ENCODE results near the gene CTNND1. TPM values are rescaled to one million over a fixed set of nuclear protein-coding genes. Genes with fewer than 3 reads are reported as not detected.
"Not testable (repeated sequence)": the region's sequence is repeated elsewhere in the genome, so short reads cannot be mapped to it uniquely, and the experiment has no call there.

The CTNND1 gene
- total and polyA plus RNA-seq, 2 donors from 2014 or later = 52.7 to 272 TPM

- Histone ChIP-seq H3K4me1 (ENCODE audit: control insufficient read depth in 2 of 3, insufficient read depth in 2 of 3, low read depth in 1 of 3, low read length in 3 of 3) (peaks cover 0 to 17% (median 4%) of the 10 kb centered on the region in 3 donors), H3K4me3 (ENCODE audit: low read length in 3 of 3) (peak overlapping the region in 2 of 3 donors; percentile 83 to 99), H3K27ac (ENCODE audit: low read depth in 2 of 2, low read length in 2 of 2) (no peak overlapping the region), H3K27me3 (ENCODE audit: control insufficient read depth, insufficient read depth, low read length) (no peaks in the 10 kb centered on the region), H3K9me3 (ENCODE audit: control insufficient read depth in 2 of 3, insufficient read depth in 1 of 3, low read length in 3 of 3) (no peaks in the 10 kb centered on the region), H3K9ac (ENCODE audit: low read length in 3 of 3) (peak overlapping the region in 1 of 3 donors; percentile 95), H3K36me3 (ENCODE audit: control insufficient read depth in 2 of 3, insufficient read depth in 3 of 3, low read length in 3 of 3) (no peaks in the 10 kb centered on the region)
- FAIRE-seq (no peak), DNase-seq (no peak)
- TF ChIP-seq CTCF (IDR thresholded peaks at IDR 0.05; ENCODE audit: borderline replicate concordance, extremely low read depth, insufficient read depth) = no peak
- intact Hi-C loops (cut with DNase I) = no loop called here
Measured at GRCh38 chr11:57713835-57714234, 47.8 kb upstream of the CTNND1 start.

GRCh38 chr11:57716726-57717125, 44.9 kb upstream of the CTNND1 start:
- DNase-seq; FAIRE-seq; H3K4me3 ChIP-seq (ENCODE audit: low read length in 3 of 3); H3K9ac ChIP-seq (ENCODE audit: low read length in 3 of 3); H3K27me3 ChIP-seq (ENCODE audit: control insufficient read depth, insufficient read depth, low read length); intact Hi-C loops (cut with DNase I); H3K36me3 ChIP-seq (ENCODE audit: control insufficient read depth in 2 of 3, insufficient read depth in 3 of 3, low read length in 3 of 3); H3K27ac ChIP-seq (ENCODE audit: low read depth in 2 of 2, low read length in 2 of 2); H3K9me3 ChIP-seq (ENCODE audit: control insufficient read depth in 2 of 3, insufficient read depth in 1 of 3, low read length in 3 of 3); H3K4me1 ChIP-seq (ENCODE audit: control insufficient read depth in 2 of 3, insufficient read depth in 2 of 3, low read depth in 1 of 3, low read length in 3 of 3): not testable (repeated sequence)

- H3K4me1 ChIP-seq (ENCODE audit: control insufficient read depth in 2 of 3, insufficient read depth in 2 of 3, low read depth in 1 of 3, low read length in 3 of 3) = no peaks in the 10 kb centered on the region
Measured at GRCh38 chr11:57727185-57727584, 34.4 kb upstream of the CTNND1 start.

GRCh38 chr11:57728829-57729228, 32.8 kb upstream of the CTNND1 start:
- Histone ChIP-seq H3K4me3 (ENCODE audit: low read length in 3 of 3) (no peak overlapping the region), H3K4me1 (ENCODE audit: control insufficient read depth in 2 of 3, insufficient read depth in 2 of 3, low read depth in 1 of 3, low read length in 3 of 3) (no peaks in the 10 kb centered on the region), H3K9me3 (ENCODE audit: control insufficient read depth in 2 of 3, insufficient read depth in 1 of 3, low read length in 3 of 3) (no peaks in the 10 kb centered on the region), H3K27ac (ENCODE audit: low read depth in 2 of 2, low read length in 2 of 2) (no peak overlapping the region), H3K27me3 (ENCODE audit: control insufficient read depth, insufficient read depth, low read length) (no peaks in the 10 kb centered on the region), H3K9ac (ENCODE audit: low read length in 3 of 3) (no peak overlapping the region), H3K36me3 (ENCODE audit: control insufficient read depth in 2 of 3, insufficient read depth in 3 of 3, low read length in 3 of 3) (no peaks in the 10 kb centered on the region)
- no peak for DNase-seq
- no peak for FAIRE-seq
- intact Hi-C loops (cut with DNase I) = no loop called here
- no peak for TF ChIP-seq CTCF (IDR thresholded peaks at IDR 0.05; ENCODE audit: borderline replicate concordance, extremely low read depth, insufficient read depth)

More at GRCh38 chr11:57727185-57727584, 34.4 kb upstream of the CTNND1 start:
- H3K9me3 ChIP-seq (ENCODE audit: control insufficient read depth in 2 of 3, insufficient read depth in 1 of 3, low read length in 3 of 3) = no peaks in the 10 kb centered on the region
- DNase-seq = no peak
- FAIRE-seq = no peak
- H3K36me3 ChIP-seq (ENCODE audit: control insufficient read depth in 2 of 3, insufficient read depth in 3 of 3, low read length in 3 of 3) = no peaks in the 10 kb centered on the region
- no peak for TF ChIP-seq CTCF (IDR thresholded peaks at IDR 0.05; ENCODE audit: borderline replicate concordance, extremely low read depth, insufficient read depth)
- intact Hi-C loops (cut with DNase I) = no loop called here
- no peak overlapping the region for H3K9ac ChIP-seq (ENCODE audit: low read length in 3 of 3)
- no peak overlapping the region for H3K4me3 ChIP-seq (ENCODE audit: low read length in 3 of 3)
- H3K27me3 ChIP-seq (ENCODE audit: control insufficient read depth, insufficient read depth, low read length) = no peaks in the 10 kb centered on the region
- no peak overlapping the region for H3K27ac ChIP-seq (ENCODE audit: low read depth in 2 of 2, low read length in 2 of 2)
